ENCODE measurements around the gene TFR2.

The TFR2 gene

GRCh38 chr7:100641463-100641859 is at the start of gene TFR2:
Gene TFR2 (minus strand): TSS chr7:100641552. CDS start chr7:100641509, 43 bp downstream.
- DNase-seq, result no peak

GRCh38 chr7:100689230-100690135 is 48.1 kb upstream of the TFR2 start:
- no peak for DNase-seq

GRCh38 chr7:100688326-100688860 is 47.0 kb upstream of the TFR2 start:
- DNase-seq, result no peak

- no peak for DNase-seq
These were observed 46.5 kb upstream of the TFR2 start for GRCh38 chr7:100687751-100688300.

- no peak for DNase-seq
These were observed 45.9 kb upstream of the TFR2 start for GRCh38 chr7:100687261-100687660.

GRCh38 chr7:100686822-100687211 is 45.5 kb upstream of the TFR2 start:
- no peak for DNase-seq

- DNase-seq, result no peak
These were observed 45.0 kb upstream of the TFR2 start for GRCh38 chr7:100686201-100686821.

- no peak for DNase-seq
These were observed 44.3 kb upstream of the TFR2 start for GRCh38 chr7:100685631-100686145.

GRCh38 chr7:100685049-100685605 is 43.8 kb upstream of the TFR2 start:
- no peak for DNase-seq

- no peak for DNase-seq
These were observed 43.2 kb upstream of the TFR2 start for GRCh38 chr7:100684534-100685042.

- no peak for DNase-seq
These were observed 42.5 kb upstream of the TFR2 start for GRCh38 chr7:100683659-100684533.

GRCh38 chr7:100682991-100683658 is 41.8 kb upstream of the TFR2 start:
- no peak for DNase-seq

- DNase-seq, result no peak
These were observed 40.9 kb upstream of the TFR2 start for GRCh38 chr7:100682228-100682741.

- DNase-seq, result no peak
These were observed 40.3 kb upstream of the TFR2 start for GRCh38 chr7:100681491-100682227.

- no peak for DNase-seq
These were observed 39.4 kb upstream of the TFR2 start for GRCh38 chr7:100680576-100681271.

GRCh38 chr7:100679927-100680575 is 38.7 kb upstream of the TFR2 start:
- DNase-seq, result no peak

GRCh38 chr7:100679129-100679926 is 38.0 kb upstream of the TFR2 start:
- DNase-seq, result no peak
